Tibial nerve (tissue), 4 donors: ENCODE measurements around the gene MAGI1. TPM values are rescaled to one million over a fixed set of nuclear protein-coding genes. Genes with fewer than 3 reads are reported as not detected.

Experiments
- DNase-seq, 2 donors: peaks; one replicate each; pipeline ENCODE4 v3.0.0-alpha.2; 2019; ENCODE audit warnings: low spot score in 2 of 2
- H3K27ac ChIP-seq, 4 donors: fragments of 200-600 bp; sonication (generic) in 3 of 4; one replicate each; pipeline ENCODE4 v1.5.1; 2017 to 2019; ENCODE audit warnings: mild to moderate bottlenecking in 1 of 4
- H3K27me3 ChIP-seq, 2 donors: fragments of 200-600 bp; sonication (generic) in 1 of 2; one replicate each; pipeline versions ENCODE4 v1.5.1 to v1.6.0; 2017 to 2019
- H3K36me3 ChIP-seq, 3 donors: fragments of 200-600 bp; sonication (generic); one replicate each; pipeline ENCODE4 v1.5.1; 2018 to 2019
- H3K4me1 ChIP-seq, 4 donors: fragments of 200-600 bp; sonication (generic) in 3 of 4; one replicate each; pipeline ENCODE4 v1.5.1; 2017 to 2019
- H3K4me3 ChIP-seq, 4 donors: fragments of 200-600 bp; sonication (generic) in 3 of 4; one replicate each; pipeline ENCODE4 v1.5.1; 2017 to 2019; ENCODE audit warnings: mild to moderate bottlenecking in 1 of 4, moderate library complexity in 1 of 4
- H3K9me3 ChIP-seq, 4 donors: fragments of 200-600 bp; sonication (generic) in 3 of 4; one replicate each; pipeline ENCODE4 v1.5.1; 2017 to 2019
- EP300 ChIP-seq, 2 donors: sonication (generic); formaldehyde crosslinking; IDR thresholded peaks; one replicate each; pipeline ENCODE4 v1.6.1; 2017; ENCODE audit warnings: antibody characterized with exemption in 2 of 2, mild to moderate bottlenecking in 1 of 2
- POLR2A ChIP-seq, 2 donors: fragments of 450-650 bp; IDR thresholded peaks; one replicate each; pipeline ENCODE4 v1.6.1; 2017; ENCODE audit warnings: antibody characterized with exemption in 2 of 2, mild to moderate bottlenecking in 2 of 2, moderate library complexity in 2 of 2
- WGBS, 2 donors: methylation state at CpG; one replicate each; pipeline ENCODE4 v1.1.5; 2018; 5-methylcytosine and 5-hydroxymethylcytosine counted together
- total RNA-seq, 4 donors: library from RNA; depleted of rRNA; stranded (reverse); fragments of >200 nt; gene quantifications; one replicate each; pipeline ENCODE4 v1.1.0, GENCODE V29; 2016
- TF ChIP-seq, protein P1 (sequence below), 5 experiments: fragments of 200-600 bp in 3 of 5; fragments of 450-650 bp in 2 of 5; sonication (generic) in 3 of 5; IDR thresholded peaks; one replicate each; pipeline ENCODE4 v1.5.1; 2016 to 2019; ENCODE audit warnings: antibody characterized with exemption in 5 of 5, mild to moderate bottlenecking in 3 of 5, moderate library complexity in 2 of 5

MAGI1 gene
- total RNA-seq, 4 donors from 2014 or later: 30.6 to 52.8 (median 36.1) TPM

DNA sequence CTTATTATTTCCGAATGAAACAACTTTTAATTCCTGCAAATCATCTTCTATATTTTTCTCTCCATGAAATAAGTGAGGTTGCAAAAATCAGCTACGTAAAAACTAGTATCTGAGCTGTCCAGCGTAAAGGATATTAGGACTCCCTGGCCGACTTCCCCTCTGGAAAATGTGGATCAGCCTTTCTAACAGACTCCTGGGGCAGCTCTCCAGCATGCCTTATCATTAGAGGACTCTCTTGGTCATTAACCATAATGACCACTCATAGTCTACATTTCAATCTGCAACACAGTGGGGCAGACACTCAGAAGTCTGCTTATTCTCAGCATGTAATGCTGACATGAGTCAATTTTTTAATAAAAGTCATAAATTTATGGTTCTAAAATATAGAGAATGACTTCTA, 130.1 kb downstream of the MAGI1 start:
- Histone ChIP-seq H3K9me3 (no peaks in the 10 kb centered on the region), H3K4me1 (no peaks in the 10 kb centered on the region), H3K36me3 (no peaks in the 10 kb centered on the region), H3K27me3 (no peaks in the 10 kb centered on the region), H3K4me3 (no peak overlapping the region), H3K27ac (no peak overlapping the region)
- no peak for DNase-seq
- TF ChIP-seq, protein P1, sequence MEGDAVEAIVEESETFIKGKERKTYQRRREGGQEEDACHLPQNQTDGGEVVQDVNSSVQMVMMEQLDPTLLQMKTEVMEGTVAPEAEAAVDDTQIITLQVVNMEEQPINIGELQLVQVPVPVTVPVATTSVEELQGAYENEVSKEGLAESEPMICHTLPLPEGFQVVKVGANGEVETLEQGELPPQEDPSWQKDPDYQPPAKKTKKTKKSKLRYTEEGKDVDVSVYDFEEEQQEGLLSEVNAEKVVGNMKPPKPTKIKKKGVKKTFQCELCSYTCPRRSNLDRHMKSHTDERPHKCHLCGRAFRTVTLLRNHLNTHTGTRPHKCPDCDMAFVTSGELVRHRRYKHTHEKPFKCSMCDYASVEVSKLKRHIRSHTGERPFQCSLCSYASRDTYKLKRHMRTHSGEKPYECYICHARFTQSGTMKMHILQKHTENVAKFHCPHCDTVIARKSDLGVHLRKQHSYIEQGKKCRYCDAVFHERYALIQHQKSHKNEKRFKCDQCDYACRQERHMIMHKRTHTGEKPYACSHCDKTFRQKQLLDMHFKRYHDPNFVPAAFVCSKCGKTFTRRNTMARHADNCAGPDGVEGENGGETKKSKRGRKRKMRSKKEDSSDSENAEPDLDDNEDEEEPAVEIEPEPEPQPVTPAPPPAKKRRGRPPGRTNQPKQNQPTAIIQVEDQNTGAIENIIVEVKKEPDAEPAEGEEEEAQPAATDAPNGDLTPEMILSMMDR (IDR thresholded peaks at IDR 0.05): no peak
- TF ChIP-seq EP300 (IDR thresholded peaks at IDR 0.05) (no peak), POLR2A (IDR thresholded peaks at IDR 0.05) (no peak)
- 93 to 94% methylated on average over 4 of the region's 4 CpGs for WGBS, 2 donors

DNA sequence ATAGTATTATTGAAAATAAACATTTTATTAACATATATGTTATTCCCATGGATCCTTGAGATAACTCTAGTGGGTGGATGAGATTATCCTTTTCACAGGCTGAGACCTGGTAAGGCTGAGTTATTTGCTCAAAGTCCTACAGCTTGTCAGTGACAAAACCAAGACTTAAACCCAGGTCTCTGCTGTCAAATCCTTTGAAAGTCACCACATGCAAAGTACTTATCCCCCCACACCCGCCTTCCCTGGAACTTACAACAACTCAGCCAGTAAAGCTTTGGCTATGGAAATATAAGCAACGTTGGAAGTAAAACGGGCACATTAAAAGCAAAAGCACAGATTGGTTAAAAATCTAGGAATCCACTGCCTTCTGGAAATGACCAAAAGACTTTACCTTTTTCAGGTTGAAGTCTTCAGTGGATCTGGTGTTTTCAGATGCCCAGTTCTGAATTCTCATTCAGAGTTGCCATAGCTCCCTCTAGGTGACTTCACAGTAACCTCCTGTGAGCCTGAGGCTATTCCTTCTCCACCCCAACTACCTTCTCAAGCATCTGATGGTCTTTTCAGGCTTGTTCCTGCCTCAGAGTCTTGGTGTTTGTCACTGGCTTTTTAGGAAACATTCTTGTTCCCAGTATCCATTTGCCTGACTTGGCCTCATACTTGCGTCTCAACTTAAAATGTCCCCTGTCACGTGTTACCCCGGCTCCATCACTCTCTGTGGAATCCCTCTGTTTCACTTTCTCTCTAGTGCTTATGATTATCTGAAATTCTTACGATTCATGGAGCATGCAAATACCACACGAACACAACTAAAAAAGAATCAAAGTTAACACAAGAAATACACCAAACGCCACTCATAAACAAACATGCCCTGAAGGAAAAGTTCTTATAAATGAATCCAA, 131.2 kb downstream of the MAGI1 start:
- 81 to 83% methylated on average over 9 of the region's 9 CpGs for WGBS, 2 donors
- H3K36me3 ChIP-seq: no peaks in the 10 kb centered on the region

DNA sequence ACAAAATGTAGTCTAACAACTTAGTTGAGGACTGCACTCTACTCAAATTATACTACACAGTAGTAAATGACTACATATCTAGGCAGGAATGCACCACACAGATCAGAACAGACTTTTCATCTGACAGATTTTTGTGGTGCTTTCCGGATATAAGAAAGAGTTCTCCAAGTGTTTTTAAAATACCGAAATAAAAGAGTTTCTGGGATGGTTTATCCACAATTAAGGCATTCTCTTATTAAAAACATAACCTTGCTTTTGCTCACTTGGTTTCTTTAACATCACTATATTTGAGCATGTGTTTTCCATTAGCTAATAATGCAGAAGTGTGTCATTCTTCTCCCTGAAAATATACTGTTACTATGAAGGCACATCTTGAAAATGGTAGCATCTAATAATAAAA, 132.9 kb downstream of the MAGI1 start:
- peaks cover 0 to 10% (median 0%) of the 10 kb centered on the region in 4 donors for H3K4me1 ChIP-seq
- 74 to 75% methylated on average over 2 of the region's 2 CpGs for WGBS, 2 donors
- H3K27ac ChIP-seq: no peak overlapping the region
- H3K4me3 ChIP-seq: no peak overlapping the region
- H3K9me3 ChIP-seq: no peaks in the 10 kb centered on the region
- DNase-seq: no peak
- H3K27me3 ChIP-seq: no peaks in the 10 kb centered on the region
- TF ChIP-seq EP300 (IDR thresholded peaks at IDR 0.05) (no peak), POLR2A (IDR thresholded peaks at IDR 0.05) (no peak)
- TF ChIP-seq, protein P1 (IDR thresholded peaks at IDR 0.05): no peak
- no peaks in the 10 kb centered on the region for H3K36me3 ChIP-seq

More for the DNA sequence above, 131.2 kb downstream of the MAGI1 start:
- Histone ChIP-seq H3K4me3 (no peak overlapping the region), H3K27me3 (no peaks in the 10 kb centered on the region), H3K27ac (no peak overlapping the region), H3K4me1 (no peaks in the 10 kb centered on the region), H3K9me3 (no peaks in the 10 kb centered on the region)
- no peak for TF ChIP-seq POLR2A (IDR thresholded peaks at IDR 0.05)
- TF ChIP-seq EP300 (IDR thresholded peaks at IDR 0.05): no peak
- TF ChIP-seq, protein P1 (IDR thresholded peaks at IDR 0.05): no peak
- DNase-seq: no peak

DNA sequence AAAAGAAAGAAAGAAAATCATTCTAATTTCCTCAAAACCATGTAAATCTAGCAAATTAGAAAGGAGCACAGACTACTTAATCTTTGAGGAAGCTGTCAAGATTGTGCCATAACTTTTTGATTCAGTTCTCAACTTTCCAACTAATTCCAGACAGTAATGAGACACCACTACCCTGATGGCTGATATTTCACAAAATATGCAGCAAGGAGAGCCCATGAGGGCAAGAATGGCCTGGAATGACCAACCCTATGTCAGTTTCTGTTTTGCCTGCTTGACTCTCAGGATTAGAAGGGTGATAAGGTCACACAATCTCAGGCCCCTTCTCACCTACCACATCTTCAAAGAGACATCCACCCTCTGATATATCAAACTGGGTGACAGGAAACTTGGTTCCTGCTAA, 134.7 kb downstream of the MAGI1 start:
- no peak overlapping the region for H3K4me3 ChIP-seq
- H3K27me3 ChIP-seq: no peaks in the 10 kb centered on the region
- no peak for TF ChIP-seq EP300 (IDR thresholded peaks at IDR 0.05)
- TF ChIP-seq POLR2A (IDR thresholded peaks at IDR 0.05): no peak
- TF ChIP-seq, protein P1 (IDR thresholded peaks at IDR 0.05): no peak
- peaks cover 0 to 10% (median 0%) of the 10 kb centered on the region in 4 donors for H3K4me1 ChIP-seq
- H3K9me3 ChIP-seq: no peaks in the 10 kb centered on the region
- DNase-seq: no peak
- H3K36me3 ChIP-seq: no peaks in the 10 kb centered on the region
- H3K27ac ChIP-seq: no peak overlapping the region

DNA sequence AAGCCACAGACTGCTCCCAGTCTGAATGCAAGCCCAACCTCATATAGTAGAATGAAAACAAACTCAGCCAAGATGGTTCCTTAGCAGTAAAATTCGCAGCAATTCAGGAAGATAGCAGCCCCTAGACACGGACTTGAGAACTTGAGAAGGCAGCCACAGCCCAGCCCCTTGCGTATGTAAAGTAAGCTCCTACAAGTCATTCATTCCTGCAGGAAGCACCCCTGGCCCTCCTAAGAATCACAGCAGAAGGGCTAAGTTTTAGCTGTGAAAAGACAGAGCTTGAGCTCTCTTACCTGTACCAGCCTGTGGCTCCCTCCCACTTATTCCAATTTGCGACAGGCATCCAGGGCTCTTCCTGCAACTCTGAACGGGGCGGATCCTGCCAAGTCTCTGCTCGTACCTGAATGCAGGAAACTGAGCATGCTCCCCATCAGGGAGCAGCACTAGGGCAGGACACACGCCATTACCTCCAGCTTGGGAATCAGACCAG, 136.4 kb downstream of the MAGI1 start:
- 65 to 68% methylated on average over 8 of the region's 8 CpGs for WGBS, 2 donors
- no peak overlapping the region for H3K4me3 ChIP-seq
- no peaks in the 10 kb centered on the region for H3K27me3 ChIP-seq
- H3K4me1 ChIP-seq: peaks cover 0 to 10% (median 0%) of the 10 kb centered on the region in 4 donors
- TF ChIP-seq, protein P1 (IDR thresholded peaks at IDR 0.05): no peak
- no peak for TF ChIP-seq EP300 (IDR thresholded peaks at IDR 0.05)
- no peak for DNase-seq
- H3K27ac ChIP-seq: no peak overlapping the region
- no peaks in the 10 kb centered on the region for H3K9me3 ChIP-seq
- H3K36me3 ChIP-seq: no peaks in the 10 kb centered on the region
